Thymus (tissue), 11 donors: ENCODE data around the gene FAM20C. TPM values are rescaled to one million over a fixed set of nuclear protein-coding genes. Genes with fewer than 3 reads are reported as not detected.

Experiments used
- DNase-seq, 9 donors: peaks; one replicate each; pipeline ENCODE4 v3.0.0-alpha.2; 2013; ENCODE audit warnings: low spot score in 9 of 9, low read depth in 6 of 9, missing footprints in 1 of 9
- H3K27ac ChIP-seq, 2 donors: one replicate each; pipeline ENCODE4 v1.5.1; 2013; ENCODE audit warnings: control low read depth in 1 of 2, low read depth in 1 of 2, low read length in 1 of 2, mild to moderate bottlenecking in 1 of 2, moderate library complexity in 1 of 2
- H3K27me3 ChIP-seq, 2 donors: one replicate each; pipeline ENCODE4 v1.5.1; 2013; ENCODE audit warnings: low read length in 1 of 2; ENCODE audit not compliant: control insufficient read depth in 2 of 2, insufficient read depth in 1 of 2
- H3K36me3 ChIP-seq, 2 donors: one replicate each; pipeline ENCODE4 v1.5.1; 2013; ENCODE audit warnings: low read length in 1 of 2, mild to moderate bottlenecking in 1 of 2, moderate library complexity in 1 of 2; ENCODE audit not compliant: control insufficient read depth in 2 of 2, insufficient read depth in 2 of 2
- H3K4me1 ChIP-seq, 2 donors: one replicate each; pipeline ENCODE4 v1.5.1; 2013; ENCODE audit warnings: low read length in 2 of 2; ENCODE audit not compliant: control insufficient read depth in 2 of 2, insufficient read depth in 2 of 2
- H3K4me3 ChIP-seq, 2 donors: one replicate each; pipeline ENCODE4 v1.5.1; 2013; ENCODE audit warnings: low read length in 2 of 2, control low read depth in 1 of 2, mild to moderate bottlenecking in 1 of 2
- H3K9me3 ChIP-seq, 2 donors: one replicate each; pipeline ENCODE4 v1.5.1; 2013; ENCODE audit warnings: low read length in 1 of 2, mild to moderate bottlenecking in 1 of 2; ENCODE audit not compliant: control insufficient read depth in 2 of 2, insufficient read depth in 1 of 2
- WGBS: extraction: QIAGEN DNeasy Blood & Tissue Kit; methylation state at CpG from one replicate; pipeline ENCODE4 v1.1.7; 2013; 5-methylcytosine and 5-hydroxymethylcytosine counted together
- polyA plus RNA-seq: library from polyadenylated mRNA; stranded (reverse); fragments of 200-250 nt; gene quantifications from one replicate; pipeline ENCODE4 v1.2.3, GENCODE V29; 2013
- total RNA-seq: library from RNA; stranded (reverse); fragments of 120-200 nt; gene quantifications from one replicate; pipeline ENCODE4 v1.2.4, GENCODE V29; 2013
- donor health status: healthy.

The FAM20C gene
- total and polyA plus RNA-seq, 2 donors: 2.4 to 16.5 TPM

GRCh38 chr7:149791-150636 is 42.4 kb upstream of the FAM20C start:
- Histone ChIP-seq H3K27ac (peak overlapping the region; percentile 98), H3K27me3 (no peaks in the 10 kb centered on the region), H3K4me3 (peak overlapping the region; percentile 66 to 67), H3K9me3 (peaks cover 0 to 4% of the 10 kb centered on the region in 2 donors), H3K4me1 (peaks cover 9 to 10% of the 10 kb centered on the region in 2 donors), H3K36me3 (no peaks in the 10 kb centered on the region)
- 33% methylated on average over 41 of the region's 41 CpGs for WGBS
- DNase-seq: peak in 3 of 9 donors; percentile 9 to 14 (median 10)

GRCh38 chr7:150811-151221 is 41.6 kb upstream of the FAM20C start:
- DNase-seq: no peak

GRCh38 chr7:151346-152050 is 40.9 kb upstream of the FAM20C start:
- Histone ChIP-seq H3K9me3 (peaks cover 0 to 4% of the 10 kb centered on the region in 2 donors), H3K4me3 (no peak overlapping the region), H3K4me1 (peaks cover 9 to 10% of the 10 kb centered on the region in 2 donors), H3K27me3 (no peaks in the 10 kb centered on the region), H3K36me3 (no peaks in the 10 kb centered on the region), H3K27ac (peak overlapping the region in 1 of 2 donors; percentile 31)
- WGBS: 98% methylated on average over 25 of the region's 25 CpGs
- no peak for DNase-seq

More at GRCh38 chr7:150811-151221, 41.6 kb upstream of the FAM20C start:
- H3K9me3 ChIP-seq: peaks cover 0 to 4% of the 10 kb centered on the region in 2 donors
- H3K27me3 ChIP-seq: no peaks in the 10 kb centered on the region
- H3K4me3 ChIP-seq: no peak overlapping the region
- 96% methylated on average over 13 of the region's 13 CpGs for WGBS
- no peaks in the 10 kb centered on the region for H3K36me3 ChIP-seq
- H3K27ac ChIP-seq: peak overlapping the region in 1 of 2 donors; percentile 52
- peaks cover 9 to 10% of the 10 kb centered on the region in 2 donors for H3K4me1 ChIP-seq

GRCh38 chr7:152702-153391 is 39.5 kb upstream of the FAM20C start:
- Histone ChIP-seq H3K4me1 (peaks cover 9 to 10% of the 10 kb centered on the region in 2 donors), H3K4me3 (no peak overlapping the region), H3K36me3 (no peaks in the 10 kb centered on the region), H3K9me3 (peaks cover 0 to 4% of the 10 kb centered on the region in 2 donors), H3K27ac (no peak overlapping the region), H3K27me3 (no peaks in the 10 kb centered on the region)
- DNase-seq: no peak
- 95% methylated on average over 19 of the region's 19 CpGs for WGBS

GRCh38 chr7:153604-154003 is 38.8 kb upstream of the FAM20C start:
- H3K4me3 ChIP-seq: no peak overlapping the region
- no peaks in the 10 kb centered on the region for H3K36me3 ChIP-seq
- peaks cover 0 to 4% of the 10 kb centered on the region in 2 donors for H3K9me3 ChIP-seq
- peaks cover 9 to 10% of the 10 kb centered on the region in 2 donors for H3K4me1 ChIP-seq
- H3K27ac ChIP-seq: no peak overlapping the region
- WGBS: 93% methylated on average over 13 of the region's 13 CpGs
- no peak for DNase-seq
- H3K27me3 ChIP-seq: no peaks in the 10 kb centered on the region

- Histone ChIP-seq H3K27ac (no peak overlapping the region), H3K4me1 (peaks cover 9 to 10% of the 10 kb centered on the region in 2 donors), H3K9me3 (peaks cover 0 to 2% of the 10 kb centered on the region in 2 donors), H3K36me3 (no peaks in the 10 kb centered on the region), H3K27me3 (no peaks in the 10 kb centered on the region), H3K4me3 (no peak overlapping the region)
- 96% methylated on average over 20 of the region's 20 CpGs for WGBS
- no peak for DNase-seq
These were observed 38.1 kb upstream of the FAM20C start for GRCh38 chr7:154096-154799.

GRCh38 chr7:155469-155900 is 36.9 kb upstream of the FAM20C start:
- no peaks in the 10 kb centered on the region for H3K36me3 ChIP-seq
- peaks cover 0 to under 1% of the 10 kb centered on the region in 2 donors for H3K4me1 ChIP-seq
- no peak overlapping the region for H3K27ac ChIP-seq
- DNase-seq: no peak
- H3K4me3 ChIP-seq: no peak overlapping the region
- H3K9me3 ChIP-seq: no peaks in the 10 kb centered on the region
- 94% methylated on average over 3 of the region's 3 CpGs for WGBS
- H3K27me3 ChIP-seq: no peaks in the 10 kb centered on the region

- Histone ChIP-seq H3K4me1 (no peaks in the 10 kb centered on the region), H3K27me3 (no peaks in the 10 kb centered on the region), H3K9me3 (no peaks in the 10 kb centered on the region), H3K4me3 (no peak overlapping the region), H3K27ac (no peak overlapping the region), H3K36me3 (no peaks in the 10 kb centered on the region)
- WGBS: 95% methylated on average over 31 of the region's 31 CpGs
- DNase-seq: no peak
These were observed 36.0 kb upstream of the FAM20C start for GRCh38 chr7:156111-157007.
